ENCODE data around the gene HOXD3.

Gene HOXD3

GRCh38 chr2:176149481-176149938, 7.6 kb upstream of the HOXD3 start:
- no peak for DNase-seq (ENCODE audit: low spot score)

GRCh38 chr2:176149939-176150583, 7.0 kb upstream of the HOXD3 start:
- DNase-seq (ENCODE audit: low spot score), result no peak

- DNase-seq (ENCODE audit: low spot score), result no peak
Measured at GRCh38 chr2:176150584-176151441, 6.3 kb upstream of the HOXD3 start.

GRCh38 chr2:176151442-176152287, 5.4 kb upstream of the HOXD3 start, which contains the start of gene HOXD4:
Gene HOXD4, plus strand, starts transcription at chr2:176151550. Its CDS starts 84 bp downstream, at chr2:176151634.
- DNase-seq (ENCODE audit: low spot score), result no peak

- no peak for DNase-seq (ENCODE audit: low spot score)
Measured at GRCh38 chr2:176152350-176153181, 4.5 kb upstream of the HOXD3 start.

GRCh38 chr2:176154576-176155252, 2.4 kb upstream of the HOXD3 start:
- DNase-seq (ENCODE audit: low spot score), result no peak

GRCh38 chr2:176155356-176156044, 1.6 kb upstream of the HOXD3 start:
- no peak for DNase-seq (ENCODE audit: low spot score)

GRCh38 chr2:176156301-176156806, 753 bp upstream of the HOXD3 start:
- DNase-seq (ENCODE audit: low spot score), result no peak

- DNase-seq (ENCODE audit: low spot score), result no peak
Measured at GRCh38 chr2:176157499-176158185, 535 bp downstream of the HOXD3 start.

- DNase-seq (ENCODE audit: low spot score), result no peak
Measured at GRCh38 chr2:176158186-176158591, 1.1 kb downstream of the HOXD3 start.

- no peak for DNase-seq (ENCODE audit: low spot score)
Measured at GRCh38 chr2:176158855-176159662, 2.0 kb downstream of the HOXD3 start.

GRCh38 chr2:176159663-176160250, 2.6 kb downstream of the HOXD3 start:
- no peak for DNase-seq (ENCODE audit: low spot score)

- no peak for DNase-seq (ENCODE audit: low spot score)
Measured at GRCh38 chr2:176160251-176160985, 3.3 kb downstream of the HOXD3 start.

- no peak for DNase-seq (ENCODE audit: low spot score)
Measured at GRCh38 chr2:176160986-176161824, 4.1 kb downstream of the HOXD3 start.

GRCh38 chr2:176161825-176162626, 4.9 kb downstream of the HOXD3 start:
- no peak for DNase-seq (ENCODE audit: low spot score)
